HFF-Myc (cell line): ENCODE measurements around the gene PPFIA1.
A peak's percentile ranks its signal among the peaks of the same experiment; 100 is the strongest.

ENCODE experiments used
- DNase-seq: peaks from one replicate; pipeline ENCODE4 v3.0.0-alpha.2; 2011; ENCODE audit warnings: low read depth; ENCODE audit errors: extremely low read depth
- H3K4me3 ChIP-seq: replicated peaks from 2 replicates; pipeline ENCODE4 v1.5.1; 2011; ENCODE audit warnings: low read depth, mild to moderate bottlenecking, control low read depth, low read length
- CTCF ChIP-seq: IDR thresholded peaks from 2 replicates; pipeline ENCODE4 v1.5.1; 2012; ENCODE audit warnings: mild to moderate bottlenecking, low read depth, low read length, control low read depth; ENCODE audit errors: missing control alignments

PPFIA1 gene

GRCh38 chr11:70414341-70415100 lies 144.0 kb downstream of the PPFIA1 start:
- DNase-seq = no peak
- TF ChIP-seq CTCF = no peak
- no peak overlapping the region for H3K4me3 ChIP-seq

- peak; percentile 45 for TF ChIP-seq CTCF
- no peak overlapping the region for H3K4me3 ChIP-seq
- DNase-seq = peak; percentile 15
These were observed 144.7 kb downstream of the PPFIA1 start for GRCh38 chr11:70415191-70415590.

- peak; percentile 42 for DNase-seq
- TF ChIP-seq CTCF = no peak
- no peak overlapping the region for H3K4me3 ChIP-seq
These were observed 145.3 kb downstream of the PPFIA1 start for GRCh38 chr11:70415642-70416395.

- no peak for TF ChIP-seq CTCF
- DNase-seq = no peak
- no peak overlapping the region for H3K4me3 ChIP-seq
These were observed 146.4 kb downstream of the PPFIA1 start for GRCh38 chr11:70416881-70417280.

- H3K4me3 ChIP-seq = no peak overlapping the region
- no peak for DNase-seq
- no peak for TF ChIP-seq CTCF
These were observed 147.6 kb downstream of the PPFIA1 start for GRCh38 chr11:70418130-70418529.

- no peak overlapping the region for H3K4me3 ChIP-seq
- DNase-seq = no peak
- no peak for TF ChIP-seq CTCF
These were observed 149.0 kb downstream of the PPFIA1 start for GRCh38 chr11:70419307-70420007.
